Measurements from ENCODE around the gene FFAR3.
"Not testable (repeated sequence)": the region's sequence is repeated elsewhere in the genome, so short reads cannot be mapped to it uniquely, and the experiment has no call there.

Gene FFAR3

DNA sequence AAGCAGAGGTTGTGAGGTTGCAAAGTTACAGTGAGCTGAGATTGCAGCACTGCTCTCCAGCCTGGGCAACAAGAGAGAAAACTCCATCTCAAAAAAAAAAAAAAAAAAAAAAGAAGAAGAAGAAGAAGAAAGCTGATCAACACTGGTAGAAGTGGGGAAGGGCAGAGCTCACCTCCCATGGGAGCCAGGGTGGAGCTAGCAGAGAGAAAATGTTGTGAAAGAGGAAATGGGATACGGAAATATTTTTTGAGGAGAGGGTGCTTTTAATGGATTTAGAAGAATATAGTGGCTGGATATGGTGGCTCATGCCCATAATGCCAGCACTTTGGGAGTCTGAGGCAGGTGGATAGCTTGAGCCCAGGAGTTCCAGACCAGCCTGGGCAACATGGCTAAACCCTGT, 19.4 kb downstream of the FFAR3 start:
- DNase-seq (ENCODE audit: low spot score), result no peak

DNA sequence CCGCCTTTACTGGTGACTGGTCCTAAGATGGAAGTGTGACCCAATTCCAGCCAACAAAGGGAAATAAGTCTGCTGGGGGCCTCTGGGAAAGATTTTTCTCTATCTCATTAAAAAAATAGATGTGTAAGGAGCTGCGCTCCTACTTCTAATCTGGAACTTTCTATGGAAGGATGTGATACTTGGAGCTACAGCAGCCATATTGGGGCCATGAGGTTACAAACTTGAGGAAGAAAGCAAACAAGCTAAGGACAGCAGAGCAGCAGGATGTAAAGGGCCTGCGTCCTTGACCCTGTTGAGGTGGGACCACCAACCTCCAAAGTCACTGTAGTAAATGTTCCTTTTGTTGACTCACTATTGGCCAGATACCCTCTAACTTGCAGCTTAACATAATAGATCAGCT, 20.1 kb downstream of the FFAR3 start:
- DNase-seq (ENCODE audit: low spot score), result no peak

- DNase-seq (ENCODE audit: low spot score), result not testable (repeated sequence)
Observed at GRCh38 chr19:35379545-35379944, 21.3 kb downstream of the FFAR3 start.

DNA sequence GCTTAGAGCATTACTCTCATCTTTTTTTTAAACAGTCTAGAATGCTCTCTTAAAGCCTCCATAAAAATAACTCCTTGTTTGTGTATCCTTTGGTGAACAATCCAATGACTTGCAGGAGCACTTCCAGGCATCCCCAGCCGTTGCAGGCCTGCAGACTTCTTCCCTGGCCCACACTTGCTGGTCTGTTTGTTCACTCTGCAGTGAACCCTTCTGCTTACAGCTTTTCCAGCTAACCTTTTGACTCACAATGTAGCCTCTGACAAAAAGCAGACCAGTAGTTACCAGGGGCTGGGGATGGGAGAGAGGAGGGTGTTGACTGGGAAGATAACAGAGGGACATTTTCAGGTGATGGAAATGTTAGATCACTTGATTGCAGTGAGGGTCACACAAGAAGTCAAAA, 21.7 kb downstream of the FFAR3 start:
- DNase-seq (ENCODE audit: low spot score), result no peak

GRCh38 chr19:35380450-35381124, 22.3 kb downstream of the FFAR3 start:
- no peak for DNase-seq (ENCODE audit: low spot score)

GRCh38 chr19:35381318-35381717, 23.1 kb downstream of the FFAR3 start:
- no peak for DNase-seq (ENCODE audit: low spot score)

DNA sequence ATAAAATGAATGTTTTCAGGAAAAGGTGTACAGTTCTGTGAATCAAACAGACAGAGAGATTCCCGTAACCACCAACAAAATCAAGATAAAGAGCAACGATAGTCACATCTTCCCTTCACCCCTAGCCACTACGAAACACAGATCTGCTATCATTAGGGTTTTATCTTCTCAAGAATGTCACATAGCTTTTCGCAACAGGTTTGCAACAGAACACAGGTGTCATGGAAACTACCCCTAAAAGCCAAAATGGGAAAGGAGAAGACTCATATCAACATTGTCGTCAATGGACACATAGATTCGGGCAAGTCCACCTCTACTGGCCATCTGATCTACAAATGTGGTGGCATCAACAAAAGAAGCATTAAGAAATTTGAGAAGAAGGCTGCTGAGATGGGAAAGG, 23.7 kb downstream of the FFAR3 start:
- no peak for DNase-seq (ENCODE audit: low spot score)

DNA sequence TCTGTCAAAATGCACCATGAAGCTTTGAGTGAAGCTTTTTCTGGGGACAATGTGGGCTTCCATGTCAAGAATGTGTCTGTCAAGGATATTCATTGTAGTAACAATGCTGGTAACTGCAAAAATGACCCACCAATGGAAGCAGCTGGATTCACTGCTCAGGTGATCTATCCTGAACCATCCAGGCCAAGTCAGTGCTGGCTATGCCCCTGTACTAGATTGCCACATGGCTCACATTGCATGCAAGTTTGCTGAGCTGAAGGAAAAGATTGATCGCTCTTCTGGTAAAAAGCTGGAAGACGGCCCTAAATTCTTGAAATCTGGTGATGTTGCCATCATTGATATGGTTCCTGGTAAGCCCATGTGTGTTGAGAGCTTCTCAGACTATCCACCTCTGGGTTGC, 25.3 kb downstream of the FFAR3 start:
- DNase-seq (ENCODE audit: low spot score), result no peak

DNA sequence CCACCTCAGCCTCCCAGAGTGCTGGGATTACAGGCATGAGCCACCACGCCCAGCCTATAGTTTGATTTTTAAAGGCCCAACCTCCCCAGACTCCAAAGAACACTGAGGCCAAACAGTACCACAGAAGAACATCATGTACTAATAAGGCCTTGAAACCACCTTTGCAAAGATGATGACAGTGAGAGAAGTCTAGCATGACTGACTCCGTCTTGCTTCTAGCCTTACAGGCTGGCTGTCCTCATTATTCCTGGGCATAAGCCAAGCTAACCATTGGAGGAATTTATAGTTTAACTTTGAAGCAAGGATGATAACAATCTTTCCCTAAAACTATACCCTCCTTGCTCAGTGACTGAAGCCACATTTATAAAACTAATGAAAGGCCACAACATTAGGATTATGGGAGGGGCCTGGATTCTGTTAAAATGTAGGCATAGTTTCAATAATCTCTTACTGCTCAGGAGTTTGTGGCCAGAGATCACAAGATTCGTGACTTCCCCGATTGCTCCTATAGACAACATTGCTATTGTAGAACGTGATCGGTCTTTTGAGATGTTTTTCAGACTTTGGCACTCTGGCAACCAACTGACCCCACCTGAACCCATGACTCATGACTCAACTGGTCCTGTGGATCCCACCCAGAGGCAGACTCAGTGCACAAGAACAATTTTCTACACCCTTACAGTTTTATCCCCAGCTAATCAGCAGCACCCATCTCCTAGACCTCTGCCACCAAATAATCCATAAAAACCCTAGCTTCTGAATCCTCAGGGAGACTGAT, 30.2 kb downstream of the FFAR3 start:
- DNase-seq (ENCODE audit: low spot score), result no peak

DNA sequence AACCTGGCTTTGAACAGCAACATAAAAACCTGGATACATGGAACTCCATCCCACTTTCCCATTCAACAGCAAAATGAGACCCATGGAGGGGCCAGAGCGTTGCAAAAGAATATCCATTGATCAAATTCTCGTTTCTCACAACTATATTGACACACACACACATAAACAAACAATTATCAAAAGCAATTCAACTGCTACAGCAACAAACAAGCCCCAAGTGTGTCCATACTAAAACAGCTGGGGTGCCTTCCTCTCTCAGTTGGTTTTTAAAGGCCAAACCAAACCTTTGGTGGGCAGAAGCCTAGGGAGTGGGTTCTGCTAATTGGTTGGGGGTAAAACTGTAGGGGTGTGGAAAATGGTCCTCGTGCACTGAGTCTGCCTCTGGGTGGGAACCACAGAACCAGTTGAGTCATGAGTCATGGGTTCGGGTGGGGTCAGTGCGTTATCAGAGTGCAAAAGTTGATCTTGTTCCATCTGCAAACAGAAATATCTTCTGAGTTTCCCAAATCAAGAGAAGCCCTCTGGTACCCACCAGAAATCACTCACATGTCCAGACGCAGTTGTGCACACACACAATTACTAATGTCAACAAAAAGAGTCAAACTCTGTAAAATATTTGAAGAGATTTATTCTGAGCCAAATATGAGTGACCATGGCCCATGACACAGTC, 31.1 kb downstream of the FFAR3 start:
- no peak for DNase-seq (ENCODE audit: low spot score)

DNA sequence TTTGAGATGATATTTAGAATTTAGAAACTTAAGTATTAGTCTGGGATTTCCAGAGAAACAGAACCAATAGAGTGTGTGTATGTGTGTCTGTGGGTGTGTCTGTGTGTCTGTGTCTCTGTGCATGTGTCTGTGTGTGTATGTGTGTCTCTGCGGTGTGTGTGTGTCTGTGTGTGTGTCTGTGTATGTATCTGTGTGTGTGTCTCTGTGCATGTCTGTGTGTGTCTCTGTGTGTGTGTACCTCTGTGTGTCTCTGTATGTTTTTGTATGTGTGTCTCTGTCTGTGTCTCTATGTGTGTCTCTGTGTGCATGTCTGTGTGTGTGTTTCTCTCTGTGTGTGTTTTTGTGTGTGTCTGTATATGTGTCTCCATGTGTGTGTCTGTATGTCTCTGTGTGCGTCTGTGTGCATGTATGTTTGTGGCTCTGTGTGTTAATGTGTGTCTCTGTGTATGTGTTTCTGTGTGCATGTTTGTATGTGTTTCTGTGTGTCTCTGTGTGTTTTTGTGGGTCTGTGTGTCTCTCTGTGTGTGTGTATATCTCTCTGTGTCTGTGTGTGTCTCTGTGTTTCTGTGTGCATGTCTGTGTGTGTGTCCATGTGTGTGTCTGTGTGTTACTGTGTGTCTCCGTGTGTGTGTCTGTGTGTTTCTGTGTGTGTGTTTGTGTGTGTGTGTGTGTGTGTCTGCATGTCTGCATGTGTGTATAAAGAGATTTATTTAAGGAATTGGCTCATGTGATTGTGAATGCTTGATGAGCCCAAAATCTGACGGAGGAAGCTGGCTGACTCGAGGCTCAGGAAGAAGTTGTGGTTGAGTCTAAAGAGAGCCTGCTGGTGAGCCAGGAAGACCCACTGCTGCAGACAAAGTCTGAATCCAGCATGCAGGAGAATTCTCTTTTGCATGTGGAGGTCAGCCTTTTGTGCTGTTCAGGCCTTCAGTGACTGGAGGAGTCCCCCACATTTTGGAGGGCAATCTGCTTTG, 34.8 kb downstream of the FFAR3 start:
- DNase-seq (ENCODE audit: low spot score), result no peak

DNA sequence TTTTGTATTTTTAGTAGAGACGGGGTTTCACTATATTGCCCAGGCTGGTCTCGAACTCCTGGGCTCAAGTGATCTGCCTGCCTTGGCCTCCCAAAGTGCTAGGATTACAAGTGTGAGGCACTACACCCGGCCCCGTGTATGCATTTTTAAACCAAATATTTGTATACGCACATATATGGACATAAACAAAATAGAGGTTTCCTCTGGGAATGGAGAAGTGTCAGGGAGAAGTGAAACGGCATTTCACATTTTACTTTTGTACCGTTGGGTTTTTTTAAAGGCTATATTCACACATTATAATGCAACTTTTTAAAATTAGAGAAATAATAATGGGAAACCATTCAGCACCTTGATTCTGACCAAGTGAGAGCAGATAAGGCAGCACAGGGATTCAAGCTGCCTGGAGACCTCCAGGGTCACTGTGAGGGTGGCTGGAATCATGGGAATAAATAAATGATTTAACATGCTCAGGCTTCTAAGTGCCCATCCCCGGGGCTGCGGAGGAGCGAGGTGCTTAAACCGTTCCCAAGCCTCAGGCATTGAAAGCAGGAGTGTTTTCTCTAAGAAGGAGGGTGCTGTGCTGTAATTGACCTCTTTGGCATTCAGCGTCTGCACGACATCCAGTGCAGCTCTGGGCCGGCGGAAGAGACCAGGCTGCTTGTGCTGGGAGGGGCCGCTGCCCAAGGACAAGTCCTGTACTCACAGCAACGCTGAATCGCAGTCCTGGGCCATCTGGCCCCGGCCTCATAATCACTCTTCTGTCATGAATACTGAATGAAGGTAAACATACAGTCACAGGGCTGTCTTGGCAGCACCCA, 37.3 kb downstream of the FFAR3 start:
- DNase-seq (ENCODE audit: low spot score), result no peak

DNA sequence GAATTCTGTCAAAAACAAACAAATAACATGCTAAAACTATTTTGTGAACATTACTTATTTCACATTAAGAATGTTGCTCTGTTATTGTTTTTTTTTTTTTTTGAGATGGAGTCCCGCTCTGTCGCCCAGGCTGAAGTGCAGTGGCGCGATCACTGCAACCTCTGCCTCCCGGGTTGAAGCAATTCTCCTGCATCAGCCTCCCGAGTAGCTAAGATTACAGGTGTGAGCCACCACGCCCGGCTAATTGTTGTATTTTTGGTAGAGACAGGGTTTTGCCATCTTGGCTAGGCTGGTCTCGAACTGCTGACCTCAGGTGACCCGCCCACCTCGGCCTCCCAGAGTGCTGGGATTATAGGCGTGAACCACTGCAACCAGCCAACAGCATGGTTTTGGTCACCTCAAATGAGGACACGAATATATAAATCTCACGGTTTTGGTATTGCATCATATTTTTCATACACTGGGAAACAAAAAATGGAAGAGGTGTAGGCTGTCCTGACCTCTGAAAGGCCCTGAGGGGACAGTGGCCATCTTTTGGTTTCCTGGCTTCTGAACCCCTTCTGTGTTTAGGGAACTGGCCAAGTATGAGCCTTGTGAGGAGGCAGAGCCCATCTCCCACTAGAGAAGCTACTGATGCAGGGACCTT, 38.1 kb downstream of the FFAR3 start:
- no peak for DNase-seq (ENCODE audit: low spot score)

- no peak for DNase-seq (ENCODE audit: low spot score)
Observed at GRCh38 chr19:35397064-35397463, 38.8 kb downstream of the FFAR3 start.

DNA sequence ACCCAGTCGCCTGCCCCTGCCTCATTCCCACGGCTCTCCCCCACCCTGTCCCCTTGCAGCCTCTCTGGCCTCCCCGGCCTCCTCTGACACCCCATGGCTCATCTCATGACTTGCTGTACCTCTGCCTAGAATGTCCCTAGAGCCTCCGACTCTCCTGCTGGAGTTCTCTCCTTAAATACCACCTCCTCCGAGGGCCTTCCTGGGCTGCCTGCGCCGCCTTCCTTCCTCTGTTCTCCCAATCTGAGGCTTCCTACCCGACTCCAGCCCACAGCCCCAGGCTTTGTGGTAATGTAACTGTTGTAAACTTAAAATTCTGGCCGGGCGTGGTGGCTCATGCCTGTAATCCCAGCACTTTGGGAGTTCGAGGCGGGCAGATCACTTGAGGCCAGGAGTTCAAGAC, 40.3 kb downstream of the FFAR3 start:
- DNase-seq (ENCODE audit: low spot score), result no peak

GRCh38 chr19:35399231-35399630, 41.0 kb downstream of the FFAR3 start:
- DNase-seq (ENCODE audit: low spot score), result no peak

- no peak for DNase-seq (ENCODE audit: low spot score)
Observed at GRCh38 chr19:35399948-35400772, 41.9 kb downstream of the FFAR3 start.

DNA sequence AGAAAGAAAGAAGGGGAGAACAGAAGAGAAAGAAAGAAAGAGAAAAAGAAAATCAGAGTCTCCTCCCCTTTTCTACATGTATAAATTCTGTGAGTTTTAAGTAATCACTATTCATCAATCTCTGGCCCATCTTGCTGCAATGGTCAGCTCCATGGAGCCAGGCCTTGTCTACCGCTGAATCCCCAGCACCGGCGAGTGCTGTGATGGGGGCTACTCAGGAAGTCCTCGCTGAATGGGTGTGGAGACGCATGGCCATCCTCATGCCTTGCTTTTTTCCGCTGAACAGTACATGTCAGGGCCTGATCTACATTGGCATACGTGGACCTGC, 42.5 kb downstream of the FFAR3 start:
- no peak for DNase-seq (ENCODE audit: low spot score)

- DNase-seq (ENCODE audit: low spot score), result not testable (repeated sequence)
Observed at GRCh38 chr19:35401416-35401815, 43.2 kb downstream of the FFAR3 start.
